ENCODE data around the gene CHRNB2. TPM values are rescaled to one million over a fixed set of nuclear protein-coding genes. Genes with fewer than 3 reads are reported as not detected.
A peak's percentile ranks its signal among the peaks of the same experiment; 100 is the strongest.

Gene CHRNB2
- total and polyA plus RNA-seq, 4 donors = 0.08 TPM; not detected in 3

GRCh38 chr1:154607609-154608396, 40.2 kb downstream of the CHRNB2 start, which contains the start of gene ADAR:
ADAR (minus strand) TSS chr1:154608186; CDS start chr1:154608006, 180 bp downstream.
- intact Hi-C loops (cut with DNase I) = loop anchor here (2.0 kb wide), 2 partner anchors 19 to 49 kb away; partner anchors contain the start of gene UBE2Q1 (in 1 of the 2)
- peak within 1 kb of the TSS; percentile 81 to 84 for H3K27ac ChIP-seq (ENCODE audit: low read depth in 1 of 2, low read length in 2 of 2)
- H3K36me3 ChIP-seq (ENCODE audit: control insufficient read depth in 1 of 2, insufficient read depth in 2 of 2, low read length in 1 of 2) = no peaks in the 10 kb centered on the region
- WGBS, 2 donors = 0% methylated on average over 58 to 59 of the region's 59 CpGs
- no peaks in the 10 kb centered on the region for H3K27me3 ChIP-seq (ENCODE audit: control insufficient read depth in 1 of 2, insufficient read depth in 2 of 2, low read length in 1 of 2)
- no peaks in the 10 kb centered on the region for H3K9me3 ChIP-seq (ENCODE audit: control insufficient read depth, low read length)
- peak within 1 kb of the TSS; percentile 76 to 96 for H3K4me3 ChIP-seq (ENCODE audit: low read length in 2 of 2)
- no peaks in the 10 kb centered on the region for H3K4me1 ChIP-seq (ENCODE audit: control insufficient read depth in 1 of 2, insufficient read depth in 2 of 2, low read length in 2 of 2)
- DNase-seq (peak; percentile 94 to 96), ATAC-seq (ENCODE audit: low FRiP score) (peak; percentile 95)

GRCh38 chr1:154608397-154609270, 41.1 kb downstream of the CHRNB2 start:
- ATAC-seq (ENCODE audit: low FRiP score) (peak; percentile 72), DNase-seq (peak; percentile 69 to 82)
- H3K27me3 ChIP-seq (ENCODE audit: control insufficient read depth in 1 of 2, insufficient read depth in 2 of 2, low read length in 1 of 2) = no peaks in the 10 kb centered on the region
- no peaks in the 10 kb centered on the region for H3K9me3 ChIP-seq (ENCODE audit: control insufficient read depth, low read length)
- H3K27ac ChIP-seq (ENCODE audit: low read depth in 1 of 2, low read length in 2 of 2) = peak overlapping the region; percentile 46 to 81
- no peaks in the 10 kb centered on the region for H3K4me1 ChIP-seq (ENCODE audit: control insufficient read depth in 1 of 2, insufficient read depth in 2 of 2, low read length in 2 of 2)
- intact Hi-C loops (cut with DNase I) = loop anchor here in 1 of 2 donors (2.0 kb wide), 1 partner anchor 18 kb away; no protein-coding TSS in a partner anchor
- H3K36me3 ChIP-seq (ENCODE audit: control insufficient read depth in 1 of 2, insufficient read depth in 2 of 2, low read length in 1 of 2) = no peaks in the 10 kb centered on the region
- H3K4me3 ChIP-seq (ENCODE audit: low read length in 2 of 2) = peak overlapping the region; percentile 74 to 96
- WGBS, 2 donors = 4 to 5% methylated on average over 30 to 36 of the region's 37 CpGs

- no peaks in the 10 kb centered on the region for H3K4me1 ChIP-seq (ENCODE audit: control insufficient read depth in 1 of 2, insufficient read depth in 2 of 2, low read length in 2 of 2)
- H3K9me3 ChIP-seq (ENCODE audit: control insufficient read depth, low read length) = no peaks in the 10 kb centered on the region
- ATAC-seq (ENCODE audit: low FRiP score) = no peak
- 76 to 79% methylated on average over 12 of the region's 12 CpGs for WGBS, 2 donors
- H3K27me3 ChIP-seq (ENCODE audit: control insufficient read depth in 1 of 2, insufficient read depth in 2 of 2, low read length in 1 of 2) = no peaks in the 10 kb centered on the region
- no peak overlapping the region for H3K27ac ChIP-seq (ENCODE audit: low read depth in 1 of 2, low read length in 2 of 2)
- no peak for DNase-seq
- no peak overlapping the region for H3K4me3 ChIP-seq (ENCODE audit: low read length in 2 of 2)
- H3K36me3 ChIP-seq (ENCODE audit: control insufficient read depth in 1 of 2, insufficient read depth in 2 of 2, low read length in 1 of 2) = peaks cover 0 to 1% of the 10 kb centered on the region in 2 donors
- intact Hi-C loops (cut with DNase I) = loop anchor here in 1 of 2 donors (2.0 kb wide), 1 partner anchor 17 kb away; no protein-coding TSS in a partner anchor
Observed at GRCh38 chr1:154609398-154610380, 42.1 kb downstream of the CHRNB2 start.

- H3K9me3 ChIP-seq (ENCODE audit: control insufficient read depth, low read length) = no peaks in the 10 kb centered on the region
- peaks cover 0 to 1% of the 10 kb centered on the region in 2 donors for H3K36me3 ChIP-seq (ENCODE audit: control insufficient read depth in 1 of 2, insufficient read depth in 2 of 2, low read length in 1 of 2)
- no peak overlapping the region for H3K4me3 ChIP-seq (ENCODE audit: low read length in 2 of 2)
- intact Hi-C loops (cut with DNase I) = no loop called here
- no peak overlapping the region for H3K27ac ChIP-seq (ENCODE audit: low read depth in 1 of 2, low read length in 2 of 2)
- H3K4me1 ChIP-seq (ENCODE audit: control insufficient read depth in 1 of 2, insufficient read depth in 2 of 2, low read length in 2 of 2) = no peaks in the 10 kb centered on the region
- no peak for DNase-seq
- H3K27me3 ChIP-seq (ENCODE audit: control insufficient read depth in 1 of 2, insufficient read depth in 2 of 2, low read length in 1 of 2) = no peaks in the 10 kb centered on the region
- ATAC-seq (ENCODE audit: low FRiP score) = no peak
- WGBS, 2 donors = 80 to 82% methylated on average over 10 of the region's 10 CpGs
Observed at GRCh38 chr1:154611150-154611862, 43.7 kb downstream of the CHRNB2 start.

GRCh38 chr1:154614247-154614646, 46.7 kb downstream of the CHRNB2 start:
- Histone ChIP-seq H3K27ac (ENCODE audit: low read depth in 1 of 2, low read length in 2 of 2) (no peak overlapping the region), H3K36me3 (ENCODE audit: control insufficient read depth in 1 of 2, insufficient read depth in 2 of 2, low read length in 1 of 2) (peaks cover 0 to 1% of the 10 kb centered on the region in 2 donors), H3K27me3 (ENCODE audit: control insufficient read depth in 1 of 2, insufficient read depth in 2 of 2, low read length in 1 of 2) (no peaks in the 10 kb centered on the region), H3K9me3 (ENCODE audit: control insufficient read depth, low read length) (no peaks in the 10 kb centered on the region), H3K4me3 (ENCODE audit: low read length in 2 of 2) (no peak overlapping the region), H3K4me1 (ENCODE audit: control insufficient read depth in 1 of 2, insufficient read depth in 2 of 2, low read length in 2 of 2) (no peaks in the 10 kb centered on the region)
- intact Hi-C loops (cut with DNase I) = no loop called here
- DNase-seq (no peak), ATAC-seq (ENCODE audit: low FRiP score) (no peak)
- 97% methylated on average over 4 of the region's 4 CpGs for WGBS, 2 donors

- Histone ChIP-seq H3K27ac (ENCODE audit: low read depth in 1 of 2, low read length in 2 of 2) (no peak overlapping the region), H3K4me1 (ENCODE audit: control insufficient read depth in 1 of 2, insufficient read depth in 2 of 2, low read length in 2 of 2) (no peaks in the 10 kb centered on the region), H3K4me3 (ENCODE audit: low read length in 2 of 2) (no peak overlapping the region), H3K9me3 (ENCODE audit: control insufficient read depth, low read length) (no peaks in the 10 kb centered on the region), H3K36me3 (ENCODE audit: control insufficient read depth in 1 of 2, insufficient read depth in 2 of 2, low read length in 1 of 2) (peaks cover 0 to 1% of the 10 kb centered on the region in 2 donors), H3K27me3 (ENCODE audit: control insufficient read depth in 1 of 2, insufficient read depth in 2 of 2, low read length in 1 of 2) (no peaks in the 10 kb centered on the region)
- intact Hi-C loops (cut with DNase I) = no loop called here
- no peak for DNase-seq
- no peak for ATAC-seq (ENCODE audit: low FRiP score)
- 76 to 80% methylated on average over 6 of the region's 6 CpGs for whole genome bisulfite sequencing, 2 donors
Observed at GRCh38 chr1:154614901-154615300, 47.3 kb downstream of the CHRNB2 start.

GRCh38 chr1:154615411-154615810, 47.8 kb downstream of the CHRNB2 start:
- Histone ChIP-seq H3K36me3 (ENCODE audit: control insufficient read depth in 1 of 2, insufficient read depth in 2 of 2, low read length in 1 of 2) (peaks cover 0 to 1% of the 10 kb centered on the region in 2 donors), H3K9me3 (ENCODE audit: control insufficient read depth, low read length) (no peaks in the 10 kb centered on the region), H3K27ac (ENCODE audit: low read depth in 1 of 2, low read length in 2 of 2) (no peak overlapping the region), H3K4me1 (ENCODE audit: control insufficient read depth in 1 of 2, insufficient read depth in 2 of 2, low read length in 2 of 2) (no peaks in the 10 kb centered on the region), H3K27me3 (ENCODE audit: control insufficient read depth in 1 of 2, insufficient read depth in 2 of 2, low read length in 1 of 2) (no peaks in the 10 kb centered on the region), H3K4me3 (ENCODE audit: low read length in 2 of 2) (no peak overlapping the region)
- 90 to 93% methylated on average over 4 of the region's 4 CpGs for WGBS, 2 donors
- no peak for ATAC-seq (ENCODE audit: low FRiP score)
- intact Hi-C loops (cut with DNase I) = no loop called here
- DNase-seq = no peak

Measured in aorta (tissue), 5 donors.